T1000 (cell line): Measurements from ENCODE around the gene DHRS7.
"Not testable (repeated sequence)": the region's sequence is repeated elsewhere in the genome, so short reads cannot be mapped to it uniquely, and the experiment has no call there.

Experiments
- DNase-seq: peaks from one replicate; lab custom pipeline; 2025; ENCODE audit warnings: mixed read lengths; lab: John Stamatoyannopoulos, UW

DHRS7 gene

GRCh38 chr14:60134702-60135101 lies 30.5 kb downstream of the DHRS7 start:
- DNase-seq, result no peak

DNA sequence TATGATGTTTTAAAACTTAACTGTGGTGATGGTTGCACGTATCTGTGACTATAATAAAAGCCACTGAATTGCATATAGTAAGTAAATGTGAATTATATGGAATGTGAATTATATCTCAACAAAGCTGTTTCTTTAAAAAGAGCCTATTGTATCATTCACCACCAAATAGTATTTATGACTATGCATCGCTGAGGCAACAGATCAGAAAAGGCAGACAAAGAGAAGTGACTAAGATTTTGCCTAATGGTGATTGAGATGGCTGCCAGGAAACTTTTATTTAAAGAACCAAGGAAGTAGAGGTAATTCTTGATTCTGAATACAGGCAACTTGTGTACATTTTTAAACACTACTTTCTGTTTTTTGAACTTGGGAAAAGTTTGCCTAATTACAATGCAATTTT lies 31.7 kb downstream of the DHRS7 start:
- DNase-seq, result no peak

- DNase-seq, result no peak
These were observed 39.3 kb downstream of the DHRS7 start for GRCh38 chr14:60125918-60126317.

DNA sequence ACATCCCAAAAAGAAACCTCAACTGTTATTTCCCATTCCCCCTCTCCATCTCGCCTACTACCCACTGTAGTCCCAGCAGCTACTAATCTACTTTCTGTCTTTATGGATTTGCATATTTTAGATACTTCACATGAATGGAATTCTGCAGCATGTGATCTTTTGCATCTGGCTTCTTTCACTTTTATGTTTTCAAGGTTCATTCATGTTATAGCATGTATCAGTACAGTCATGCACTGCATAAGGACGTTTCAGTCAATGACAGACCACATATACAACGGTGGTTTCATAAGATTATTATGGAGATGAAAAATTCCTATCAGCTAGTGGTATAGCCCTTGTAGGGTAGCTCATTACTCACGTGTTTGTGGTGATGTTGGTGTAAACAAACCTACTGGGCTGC lies 49.0 kb downstream of the DHRS7 start:
- no peak for DNase-seq

GRCh38 chr14:60114881-60115280 lies 50.3 kb downstream of the DHRS7 start:
- DNase-seq, result no peak

DNA sequence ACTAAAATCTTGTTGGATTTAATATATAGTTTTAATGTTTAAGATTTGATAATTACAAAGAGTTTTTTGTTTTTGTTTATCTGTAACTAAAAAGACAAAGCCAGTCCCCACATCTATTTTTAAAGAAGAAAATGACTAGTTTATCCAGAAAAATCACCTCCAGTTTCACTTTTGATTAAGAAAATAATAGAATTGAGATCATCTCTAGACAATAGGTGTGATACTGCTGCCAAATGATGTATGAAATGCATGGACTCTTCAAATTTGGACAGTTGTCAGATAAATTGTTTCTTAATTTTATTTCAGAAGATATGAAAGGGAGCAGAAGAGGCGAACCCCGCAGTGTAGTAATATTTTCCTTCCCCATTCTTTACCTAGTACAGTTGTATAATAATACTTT lies 53.5 kb downstream of the DHRS7 start:
- DNase-seq, result no peak

- DNase-seq, result no peak
These were observed 57.7 kb downstream of the DHRS7 start for GRCh38 chr14:60107477-60107876.

- DNase-seq, result no peak
These were observed 58.9 kb downstream of the DHRS7 start for GRCh38 chr14:60106339-60106738.

DNA sequence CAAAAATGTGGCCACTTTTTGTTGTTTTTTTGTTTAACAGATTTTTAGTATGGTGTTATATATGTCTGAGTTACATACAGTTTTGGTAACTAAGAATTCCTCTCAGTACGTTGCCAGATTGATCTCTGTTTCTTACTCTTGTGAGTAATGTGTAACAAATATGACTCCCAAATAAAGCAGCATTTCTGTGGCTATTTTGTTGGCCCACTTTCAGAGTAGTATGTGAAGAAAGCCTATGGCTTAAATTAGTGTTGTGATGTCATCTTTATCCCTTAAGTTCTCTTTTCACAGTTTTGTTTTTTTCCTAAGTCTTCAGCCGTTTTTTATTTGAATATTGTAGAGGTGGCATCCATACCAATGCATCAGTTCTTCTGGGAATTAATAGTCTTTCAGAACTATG lies 62.8 kb downstream of the DHRS7 start:
- no peak for DNase-seq

DNA sequence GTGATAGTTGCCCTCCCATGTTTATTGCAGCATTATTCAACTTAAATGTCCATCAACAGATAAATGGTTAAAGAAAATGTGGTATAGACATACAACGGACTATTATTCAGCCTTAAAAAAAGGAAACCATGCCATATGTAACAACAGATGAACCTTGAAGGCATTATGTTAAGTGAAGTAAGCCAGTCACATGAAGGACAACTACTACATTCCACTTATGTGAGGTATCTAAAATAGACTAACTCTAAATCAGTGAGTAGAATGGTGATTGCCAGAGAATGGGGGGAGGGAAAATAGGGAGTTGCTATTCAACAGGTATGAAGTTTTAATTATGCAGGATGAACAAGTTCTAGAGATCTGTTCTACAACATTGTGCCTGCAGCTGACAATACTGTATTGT lies 63.4 kb downstream of the DHRS7 start:
- DNase-seq, result no peak

GRCh38 chr14:60099855-60100254 lies 65.3 kb downstream of the DHRS7 start:
- DNase-seq, result not testable (repeated sequence)

GRCh38 chr14:60097974-60098373 lies 67.2 kb downstream of the DHRS7 start:
- DNase-seq, result no peak

DNA sequence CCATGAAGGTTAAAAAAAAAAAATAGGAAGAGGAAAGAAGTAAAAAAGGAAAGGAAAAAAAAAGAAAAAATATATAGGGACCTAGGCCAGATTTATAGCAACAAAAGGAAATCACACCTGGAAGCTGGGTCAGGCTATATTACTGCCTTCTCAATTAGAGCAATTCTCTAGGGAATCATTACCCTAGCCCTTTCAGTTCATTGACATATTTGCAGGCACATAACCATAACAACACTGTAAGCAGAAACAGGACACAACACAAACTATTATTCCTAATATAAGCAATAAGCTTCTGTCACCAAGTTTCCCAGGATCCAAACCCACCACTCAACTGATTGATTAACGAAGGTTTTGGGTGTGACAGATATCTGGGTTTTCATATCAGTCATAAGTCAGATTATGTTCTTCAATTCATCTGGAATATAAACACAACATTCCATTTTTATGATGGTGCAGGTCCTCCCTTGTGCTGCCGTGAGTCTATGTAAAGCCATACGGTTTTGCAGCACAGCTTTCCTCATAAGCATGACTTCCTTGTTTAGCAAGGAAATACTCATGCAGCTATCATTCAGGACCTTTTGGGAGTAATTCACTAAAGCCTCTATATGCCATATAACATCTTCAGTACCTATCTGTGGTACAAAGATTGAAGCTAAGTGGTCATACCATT lies 69.3 kb downstream of the DHRS7 start:
- no peak for DNase-seq

GRCh38 chr14:60095231-60095630 lies 70.0 kb downstream of the DHRS7 start:
- no peak for DNase-seq

- peak; percentile 4 for DNase-seq
These were observed 70.8 kb downstream of the DHRS7 start for GRCh38 chr14:60094306-60094897.
